Vagina (tissue), 2 donors: Measurements from ENCODE around the gene FA2H.

ENCODE experiments used
- POLR2AphosphoS5 ChIP-seq, 2 donors: sonication (generic); formaldehyde crosslinking; IDR thresholded peaks; one replicate each; pipeline ENCODE4 v1.9.0; 2017; ENCODE audit warnings: antibody characterized with exemption in 2 of 2, mild to moderate bottlenecking in 2 of 2, low read depth in 1 of 2; ENCODE audit not compliant: insufficient read depth in 1 of 2
- TF ChIP-seq, protein P1 (sequence below), 3 experiments: fragments of 450-650 bp in 2 of 3; fragments of 200-600 bp in 1 of 3; sonication (generic) in 1 of 3; IDR thresholded peaks; one replicate each; pipeline ENCODE4 v1.5.1; 2017 to 2019; ENCODE audit warnings: antibody characterized with exemption in 3 of 3, mild to moderate bottlenecking in 2 of 3, moderate library complexity in 2 of 3

- TF ChIP-seq, protein P1, sequence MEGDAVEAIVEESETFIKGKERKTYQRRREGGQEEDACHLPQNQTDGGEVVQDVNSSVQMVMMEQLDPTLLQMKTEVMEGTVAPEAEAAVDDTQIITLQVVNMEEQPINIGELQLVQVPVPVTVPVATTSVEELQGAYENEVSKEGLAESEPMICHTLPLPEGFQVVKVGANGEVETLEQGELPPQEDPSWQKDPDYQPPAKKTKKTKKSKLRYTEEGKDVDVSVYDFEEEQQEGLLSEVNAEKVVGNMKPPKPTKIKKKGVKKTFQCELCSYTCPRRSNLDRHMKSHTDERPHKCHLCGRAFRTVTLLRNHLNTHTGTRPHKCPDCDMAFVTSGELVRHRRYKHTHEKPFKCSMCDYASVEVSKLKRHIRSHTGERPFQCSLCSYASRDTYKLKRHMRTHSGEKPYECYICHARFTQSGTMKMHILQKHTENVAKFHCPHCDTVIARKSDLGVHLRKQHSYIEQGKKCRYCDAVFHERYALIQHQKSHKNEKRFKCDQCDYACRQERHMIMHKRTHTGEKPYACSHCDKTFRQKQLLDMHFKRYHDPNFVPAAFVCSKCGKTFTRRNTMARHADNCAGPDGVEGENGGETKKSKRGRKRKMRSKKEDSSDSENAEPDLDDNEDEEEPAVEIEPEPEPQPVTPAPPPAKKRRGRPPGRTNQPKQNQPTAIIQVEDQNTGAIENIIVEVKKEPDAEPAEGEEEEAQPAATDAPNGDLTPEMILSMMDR (IDR thresholded peaks at IDR 0.05): no peak
- no peak for TF ChIP-seq POLR2AphosphoS5 (IDR thresholded peaks at IDR 0.05; ENCODE audit: insufficient read depth in 1 of 2, low read depth in 1 of 2)
Observed at GRCh38 chr16:74771656-74772315, 2.8 kb downstream of the FA2H start.
